MM.1S (cell line): ENCODE data around the gene HDLBP.
"Not testable (repeated sequence)": the region's sequence is repeated elsewhere in the genome, so short reads cannot be mapped to it uniquely, and the experiment has no call there.

Experiments
- DNase-seq: peaks from one replicate; pipeline ENCODE4 v3.0.0-alpha.2; 2015
- H2AFZ ChIP-seq: fragments of 300-600 bp; sonication (generic); 2 replicates; pipeline ENCODE4 v1.6.0; 2016; ENCODE audit warnings: antibody characterized with exemption, low read length
- H3F3A ChIP-seq: fragments of 300-600 bp; sonication (generic); 2 replicates; pipeline ENCODE4 v1.6.1; 2016; ENCODE audit warnings: mild to moderate bottlenecking, antibody characterized with exemption, low read length, moderate library complexity, mixed read lengths; ENCODE audit not compliant: insufficient read depth
- H3K27ac ChIP-seq: fragments of 300-600 bp; sonication (generic); 2 replicates; pipeline ENCODE4 v1.5.1; 2016; ENCODE audit warnings: mild to moderate bottlenecking, low read length
- H3K27me3 ChIP-seq: fragments of 300-600 bp; sonication (generic); replicated peaks from 2 replicates; pipeline ENCODE4 v1.6.0; 2016; ENCODE audit warnings: low read length; ENCODE audit not compliant: insufficient read depth
- H3K36me3 ChIP-seq: fragments of 300-600 bp; sonication (generic); replicated peaks from 2 replicates; pipeline ENCODE4 v1.6.1; 2016; ENCODE audit warnings: mild to moderate bottlenecking, low read length, mixed read lengths; ENCODE audit not compliant: insufficient read depth
- H3K4me1 ChIP-seq: fragments of 300-600 bp; sonication (generic); 2 replicates; pipeline ENCODE4 v1.6.1; 2016; ENCODE audit warnings: low read length, mixed read lengths
- H3K4me2 ChIP-seq: fragments of 300-600 bp; sonication (generic); 2 replicates; pipeline ENCODE4 v1.6.0; 2016; ENCODE audit warnings: low read depth, low read length
- H3K4me3 ChIP-seq: fragments of 300-600 bp; sonication (generic); 2 replicates; pipeline ENCODE4 v1.5.1; 2016; ENCODE audit warnings: low read length, mixed read lengths
- H3K79me2 ChIP-seq: fragments of 300-600 bp; sonication (generic); 2 replicates; pipeline ENCODE4 v1.6.1; 2016; ENCODE audit warnings: mixed run types, low read length, mixed read lengths
- H3K9ac ChIP-seq: fragments of 300-600 bp; sonication (generic); 2 replicates; pipeline ENCODE4 v1.6.1; 2016; ENCODE audit warnings: low read length, mixed read lengths
- H3K9me2 ChIP-seq: fragments of 300-600 bp; sonication (generic); replicated peaks from 2 replicates; pipeline ENCODE4 v1.6.1; 2016; ENCODE audit warnings: mild to moderate bottlenecking, low read length, mixed read lengths; ENCODE audit not compliant: insufficient read depth
- H3K9me3 ChIP-seq: fragments of 300-600 bp; sonication (generic); replicated peaks from 2 replicates; pipeline ENCODE4 v1.6.1; 2016; ENCODE audit warnings: mild to moderate bottlenecking, low read length, mixed read lengths; ENCODE audit not compliant: insufficient read depth
- H4K20me1 ChIP-seq: fragments of 300-600 bp; sonication (generic); 2 replicates; pipeline ENCODE4 v1.6.1; 2016; ENCODE audit warnings: mild to moderate bottlenecking, low read length, moderate library complexity, mixed read lengths; ENCODE audit not compliant: insufficient read depth
- CTCF ChIP-seq: fragments of 300-600 bp; sonication (generic); IDR thresholded peaks from 2 replicates; pipeline ENCODE4 v1.5.1; 2016; ENCODE audit warnings: antibody characterized with exemption, low read length, mixed read lengths
- EZH2 ChIP-seq: fragments of 300-600 bp; sonication (generic); optimal IDR thresholded peaks from 2 replicates; pipeline ENCODE3; 2017; ENCODE audit warnings: low read depth, mild to moderate bottlenecking, antibody characterized with exemption, low read length, mixed read lengths
- EZH2phosphoT487 ChIP-seq: fragments of 300-600 bp; sonication (generic); IDR thresholded peaks from 2 replicates; pipeline ENCODE4 v1.6.1; 2018; ENCODE audit warnings: antibody characterized with exemption, low read length

The HDLBP gene

DNA sequence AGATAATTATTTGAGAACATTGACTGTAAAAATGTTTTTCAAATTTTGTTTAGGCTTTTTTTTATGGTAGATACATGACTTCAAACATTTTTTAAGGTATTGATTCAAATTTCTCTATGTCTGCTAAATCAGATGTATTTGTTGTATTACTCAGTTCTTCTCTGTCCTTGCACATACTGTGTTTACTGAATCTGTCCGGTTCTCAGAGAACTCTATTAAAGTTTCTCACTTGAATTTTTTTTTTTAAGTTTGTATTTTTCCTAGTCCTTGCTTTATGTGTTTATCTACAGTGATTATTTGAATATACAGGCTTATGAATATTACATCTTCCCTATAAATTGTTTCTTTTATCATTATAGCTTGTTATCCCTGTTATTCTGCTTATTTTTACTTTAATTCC lies 5.6 kb upstream of the HDLBP start:
- DNase-seq, result no peak
- H3K79me2 ChIP-seq, result peaks cover 99% of the 10 kb centered on the region
- no peak overlapping the region for H3K9ac ChIP-seq
- no peaks in the 10 kb centered on the region for H3F3A ChIP-seq
- H4K20me1 ChIP-seq, result no peaks in the 10 kb centered on the region; the same call in 1 of the 2 replicates
- no peak overlapping the region for H3K4me2 ChIP-seq
- peaks cover 15% of the 10 kb centered on the region; the same call in 1 of the 2 replicates for H3K4me1 ChIP-seq
- no peaks in the 10 kb centered on the region for H3K9me2 ChIP-seq
- no peak overlapping the region for H2AFZ ChIP-seq
- H3K9me3 ChIP-seq, result no peaks in the 10 kb centered on the region
- TF ChIP-seq EZH2phosphoT487 (no peak), CTCF (no peak), EZH2 (no peak)
- no peak overlapping the region for H3K27ac ChIP-seq
- H3K4me3 ChIP-seq, result no peak overlapping the region
- no peaks in the 10 kb centered on the region for H3K27me3 ChIP-seq
- H3K36me3 ChIP-seq, result peaks cover 3% of the 10 kb centered on the region; the same call in 1 of the 2 replicates

- Histone ChIP-seq H3K4me1 (peaks cover 15% of the 10 kb centered on the region; the same call in 1 of the 2 replicates), H3K4me3 (no peak overlapping the region), H3K79me2 (peaks cover 95% of the 10 kb centered on the region)
Measured at GRCh38 chr2:241320394-241320793, 4.9 kb upstream of the HDLBP start.

DNA sequence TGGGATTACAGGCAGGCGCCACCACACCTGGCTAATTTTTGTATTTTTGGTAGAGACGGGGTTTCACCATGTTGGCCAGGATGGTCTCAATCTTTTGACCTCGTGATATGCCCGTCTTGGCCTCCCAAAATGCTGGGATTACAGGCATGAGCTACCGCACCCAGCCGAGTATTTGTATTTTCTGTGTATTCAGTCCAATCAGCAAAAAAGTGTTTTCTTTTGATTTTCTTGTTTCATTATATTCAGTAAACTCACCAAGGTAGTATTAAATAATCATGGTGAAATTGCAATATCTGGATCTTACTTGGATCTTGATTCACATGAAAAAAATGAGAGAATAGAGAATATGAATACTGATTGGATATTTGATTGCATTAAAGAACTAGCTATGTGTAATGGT lies 3.4 kb upstream of the HDLBP start:
- H3K79me2 ChIP-seq, result peaks cover 92% of the 10 kb centered on the region
- H4K20me1 ChIP-seq, H2AFZ ChIP-seq, H3F3A ChIP-seq, H3K9me3 ChIP-seq, H3K9ac ChIP-seq, H3K36me3 ChIP-seq, DNase-seq, H3K9me2 ChIP-seq, H3K27me3 ChIP-seq, H3K4me3 ChIP-seq, H3K4me2 ChIP-seq, H3K27ac ChIP-seq: not testable (repeated sequence)
- peaks cover 19% of the 10 kb centered on the region; the same call in 1 of the 2 replicates for H3K4me1 ChIP-seq

More at GRCh38 chr2:241320394-241320793, 4.9 kb upstream of the HDLBP start:
- no peaks in the 10 kb centered on the region for H3K9me3 ChIP-seq
- no peak for DNase-seq
- H2AFZ ChIP-seq, result no peak overlapping the region
- H4K20me1 ChIP-seq, result no peaks in the 10 kb centered on the region; the same call in 1 of the 2 replicates
- H3K36me3 ChIP-seq, result 0 out of 2 replicates have a peak, but pooled peaks cover 3% of the 10 kb centered on the region
- no peaks in the 10 kb centered on the region for H3F3A ChIP-seq
- TF ChIP-seq EZH2 (no peak), CTCF (no peak), EZH2phosphoT487 (no peak)
- H3K9me2 ChIP-seq, result no peaks in the 10 kb centered on the region
- H3K27me3 ChIP-seq, result no peaks in the 10 kb centered on the region
- no peak overlapping the region for H3K9ac ChIP-seq
- H3K4me2 ChIP-seq, result no peak overlapping the region
- no peak overlapping the region for H3K27ac ChIP-seq

DNA sequence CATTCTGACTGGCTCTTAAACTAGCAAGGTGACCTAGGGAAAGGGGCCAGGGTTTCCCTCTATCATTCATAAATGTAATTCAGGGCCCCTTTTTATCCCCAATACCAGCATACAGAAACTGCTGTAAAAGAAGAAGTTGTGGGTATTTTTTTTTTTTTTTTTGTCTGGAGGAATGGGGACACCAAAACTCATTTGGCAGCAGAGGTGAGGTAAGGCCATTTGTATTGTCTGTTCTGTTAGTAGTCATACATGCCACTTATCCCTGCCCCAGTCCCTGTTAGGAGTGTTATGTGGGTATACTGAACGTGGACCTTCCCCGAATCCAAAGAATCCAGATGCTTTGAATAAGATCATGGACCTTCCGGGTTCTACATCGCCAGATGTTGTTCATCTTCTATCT lies 1.9 kb upstream of the HDLBP start:
- peaks cover 29% of the 10 kb centered on the region; the same call in 1 of the 2 replicates for H3K4me1 ChIP-seq
- H3K9me2 ChIP-seq, result no peaks in the 10 kb centered on the region
- no peaks in the 10 kb centered on the region for H4K20me1 ChIP-seq
- H3K4me3 ChIP-seq, result peak overlapping the region; percentile 92
- DNase-seq, result no peak
- H3K79me2 ChIP-seq, result peaks cover 92% of the 10 kb centered on the region
- no peaks in the 10 kb centered on the region for H3F3A ChIP-seq
- H3K4me2 ChIP-seq, result peak overlapping the region; percentile 68
- TF ChIP-seq EZH2phosphoT487 (no peak), CTCF (no peak), EZH2 (no peak)
- H3K9ac ChIP-seq, result peak overlapping the region; percentile 89; the same call in 1 of the 2 replicates
- H3K27ac ChIP-seq, result no peak overlapping the region
- H2AFZ ChIP-seq, result no peak overlapping the region
- no peaks in the 10 kb centered on the region for H3K27me3 ChIP-seq
- H3K36me3 ChIP-seq, result no peaks in the 10 kb centered on the region
- H3K9me3 ChIP-seq, result no peaks in the 10 kb centered on the region
